ENCODE results near the gene MEGF11. TPM values are rescaled to one million over a fixed set of nuclear protein-coding genes. Genes with fewer than 3 reads are reported as not detected.

Gene MEGF11
- total RNA-seq, 2 experiments from 2014 or later, result 3.3 to 6.8 TPM

GRCh38 chr15:66045542-66045941 lies 208.0 kb downstream of the MEGF11 start:
- no peak for DNase-seq (ENCODE audit: low spot score)
- CTCF ChIA-PET (ENCODE audit: unreplicated experiment), result no interaction called here
- intact Hi-C loops (cut with micrococcal nuclease; ENCODE audit: unreplicated experiment), result no loop called here
- no TSS peak for BruUV-seq (replicated peaks)
- Histone ChIP-seq H3K4me3 (ENCODE audit: low read depth, low read length, poor library complexity, severe bottlenecking) (no peak overlapping the region), H3K9me2 (ENCODE audit: insufficient read depth, low read length) (no peaks in the 10 kb centered on the region), H3K4me2 (ENCODE audit: low read length) (no peak overlapping the region), H3K79me2 (ENCODE audit: insufficient read depth, low read depth, low read length) (no peaks in the 10 kb centered on the region), H3K36me3 (ENCODE audit: insufficient read depth, low read length) (no peaks in the 10 kb centered on the region), H2AFZ (ENCODE audit: low read length) (no peak overlapping the region), H3K4me1 (ENCODE audit: insufficient read depth, low read length, poor library complexity, severe bottlenecking) (no peaks in the 10 kb centered on the region), H3K27ac (ENCODE audit: low read depth, low read length, poor library complexity, severe bottlenecking) (no peak overlapping the region), H3K9me3 (ENCODE audit: low read length) (no peaks in the 10 kb centered on the region), H4K20me1 (ENCODE audit: insufficient read depth, low read length) (no peaks in the 10 kb centered on the region)
- TF ChIP-seq CTCF (conservative IDR thresholded peaks at IDR 0.05; ENCODE audit: low read length) (no peak), EZH2phosphoT487 (IDR thresholded peaks at IDR 0.05; ENCODE audit: borderline replicate concordance, low read depth, low read length) (no peak)
- POLR2A ChIA-PET, result no interaction called here

GRCh38 chr15:66044837-66045236 lies 208.7 kb downstream of the MEGF11 start:
- Histone ChIP-seq H3K36me3 (ENCODE audit: insufficient read depth, low read length) (no peaks in the 10 kb centered on the region), H3K27ac (ENCODE audit: low read depth, low read length, poor library complexity, severe bottlenecking) (no peak overlapping the region), H3K4me2 (ENCODE audit: low read length) (no peak overlapping the region), H3K79me2 (ENCODE audit: insufficient read depth, low read depth, low read length) (no peaks in the 10 kb centered on the region), H3K4me3 (ENCODE audit: low read depth, low read length, poor library complexity, severe bottlenecking) (no peak overlapping the region), H3K4me1 (ENCODE audit: insufficient read depth, low read length, poor library complexity, severe bottlenecking) (no peaks in the 10 kb centered on the region), H3K9me3 (ENCODE audit: low read length) (no peaks in the 10 kb centered on the region), H3K9me2 (ENCODE audit: insufficient read depth, low read length) (no peaks in the 10 kb centered on the region), H4K20me1 (ENCODE audit: insufficient read depth, low read length) (no peaks in the 10 kb centered on the region), H2AFZ (ENCODE audit: low read length) (no peak overlapping the region)
- no peak for DNase-seq (ENCODE audit: low spot score)
- ChIA-PET POLR2A (interaction anchor here (0.6 to 0.7 kb wide), 3 partner anchors 11 to 722 kb away, joined by 3 to 4 read pairs (median 4); no protein-coding TSS in a partner anchor), CTCF (ENCODE audit: unreplicated experiment) (no interaction called here)
- intact Hi-C loops (cut with micrococcal nuclease; ENCODE audit: unreplicated experiment), result no loop called here
- no peak for TF ChIP-seq EZH2phosphoT487 (IDR thresholded peaks at IDR 0.05; ENCODE audit: borderline replicate concordance, low read depth, low read length)
- no TSS peak for BruUV-seq (replicated peaks)

GRCh38 chr15:66043264-66043663 lies 210.3 kb downstream of the MEGF11 start:
- no peaks in the 10 kb centered on the region for H3K9me2 ChIP-seq (ENCODE audit: insufficient read depth, low read length)
- no peaks in the 10 kb centered on the region for H3K9me3 ChIP-seq (ENCODE audit: low read length)
- H3K79me2 ChIP-seq (ENCODE audit: insufficient read depth, low read depth, low read length), result no peaks in the 10 kb centered on the region
- no TSS peak for BruUV-seq (replicated peaks)
- no peak for DNase-seq (ENCODE audit: low spot score)
- ChIA-PET CTCF (ENCODE audit: unreplicated experiment) (no interaction called here), POLR2A (no interaction called here)
- H3K27ac ChIP-seq (ENCODE audit: low read depth, low read length, poor library complexity, severe bottlenecking), result no peak overlapping the region
- TF ChIP-seq CTCF (conservative IDR thresholded peaks at IDR 0.05; ENCODE audit: low read length) (no peak), EZH2phosphoT487 (IDR thresholded peaks at IDR 0.05; ENCODE audit: borderline replicate concordance, low read depth, low read length) (no peak)
- H3K4me1 ChIP-seq (ENCODE audit: insufficient read depth, low read length, poor library complexity, severe bottlenecking), result no peaks in the 10 kb centered on the region
- H3K4me2 ChIP-seq (ENCODE audit: low read length), result no peak overlapping the region
- intact Hi-C loops (cut with micrococcal nuclease; ENCODE audit: unreplicated experiment), result no loop called here
- no peaks in the 10 kb centered on the region for H3K36me3 ChIP-seq (ENCODE audit: insufficient read depth, low read length)
- no peak overlapping the region for H2AFZ ChIP-seq (ENCODE audit: low read length)
- H4K20me1 ChIP-seq (ENCODE audit: insufficient read depth, low read length), result no peaks in the 10 kb centered on the region
- H3K4me3 ChIP-seq (ENCODE audit: low read depth, low read length, poor library complexity, severe bottlenecking), result no peak overlapping the region
